A549 (cell line): ENCODE measurements around the gene LMAN1L.

Source experiments
- CTCF ChIP-seq: fragments of >200 bp; sonication (Bioruptor Twin); formaldehyde crosslinking; IDR thresholded peaks from 3 replicates; pipeline ENCODE4 v1.5.1; 2016
- MAX ChIP-seq: IDR thresholded peaks from 2 replicates; pipeline ENCODE4 v1.6.1; 2012
- NFE2L2 ChIP-seq: fragments of 150-350 bp; conservative IDR thresholded peaks from 2 replicates; pipeline ENCODE4 v1.6.1; 2014; ENCODE audit warnings: low read length
- REST ChIP-seq: fragments of 200-600 bp; sonication (generic); IDR thresholded peaks from 2 replicates; pipeline ENCODE4 v1.6.1; 2016; ENCODE audit warnings: antibody characterized with exemption, mild to moderate bottlenecking, moderate library complexity
- SREBF2 ChIP-seq: fragments of 450-650 bp; IDR thresholded peaks from 2 replicates; pipeline ENCODE4 v1.6.1; 2014; ENCODE audit warnings: mild to moderate bottlenecking, moderate library complexity
- ZSCAN20 ChIP-seq: fragments of 250-450 bp; sonication (Bioruptor Pico); IDR thresholded peaks from 2 replicates; pipeline ENCODE4 v1.8.0; 2022; ENCODE audit warnings: mild to moderate bottlenecking, moderate library complexity
- TF ChIP-seq, protein P1 (sequence below): IDR thresholded peaks from 2 replicates; pipeline ENCODE4 v1.6.1; 2012
- TF ChIP-seq, protein P2 (sequence below): fragments of 450-650 bp; IDR thresholded peaks from 2 replicates; pipeline ENCODE4 v1.6.1; 2014; ENCODE audit warnings: antibody characterized with exemption
- TF ChIP-seq, protein P3 (sequence below): fragments of 250-450 bp; sonication (Bioruptor Pico); IDR thresholded peaks from 2 replicates; pipeline ENCODE4 v1.5.0; 2020; ENCODE audit warnings: low read depth, mild to moderate bottlenecking, moderate library complexity

DNA sequence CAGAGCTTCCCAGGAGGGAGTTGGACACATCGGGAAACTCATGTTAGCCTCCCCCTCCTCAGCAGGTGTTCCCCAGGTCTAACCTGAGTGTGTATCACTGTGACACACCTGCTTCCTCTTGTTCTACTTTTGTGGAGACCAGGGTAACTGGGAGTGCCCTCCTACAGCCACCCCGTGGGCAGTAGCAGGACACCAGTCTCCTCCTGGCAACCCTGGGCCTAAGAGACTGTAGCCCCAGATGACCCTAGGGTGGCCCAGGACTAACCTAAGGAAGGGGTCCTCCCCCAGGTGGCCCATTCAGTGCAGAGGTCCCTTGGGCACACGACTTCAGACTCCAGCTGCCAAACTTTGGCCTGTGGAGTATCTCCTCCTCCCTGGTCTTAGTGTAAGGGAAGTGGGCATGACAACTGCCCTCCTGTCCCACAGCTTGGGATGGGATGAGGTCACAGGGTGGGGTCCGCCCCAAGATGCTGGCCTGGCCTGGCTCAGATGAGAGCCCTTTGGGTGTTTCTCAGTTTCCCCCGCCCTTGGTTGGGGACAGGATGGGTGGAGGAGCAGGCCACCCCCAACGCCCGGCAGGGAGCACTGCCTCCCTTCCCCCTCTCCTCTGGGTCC is 26.0 kb upstream of the LMAN1L start:
- TF ChIP-seq CTCF (no peak), NFE2L2 (no peak), SREBF2 (no peak), MAX (no peak), ZSCAN20 (CRISPR knock-in tag) (no peak), REST (no peak)
- TF ChIP-seq, protein P1, sequence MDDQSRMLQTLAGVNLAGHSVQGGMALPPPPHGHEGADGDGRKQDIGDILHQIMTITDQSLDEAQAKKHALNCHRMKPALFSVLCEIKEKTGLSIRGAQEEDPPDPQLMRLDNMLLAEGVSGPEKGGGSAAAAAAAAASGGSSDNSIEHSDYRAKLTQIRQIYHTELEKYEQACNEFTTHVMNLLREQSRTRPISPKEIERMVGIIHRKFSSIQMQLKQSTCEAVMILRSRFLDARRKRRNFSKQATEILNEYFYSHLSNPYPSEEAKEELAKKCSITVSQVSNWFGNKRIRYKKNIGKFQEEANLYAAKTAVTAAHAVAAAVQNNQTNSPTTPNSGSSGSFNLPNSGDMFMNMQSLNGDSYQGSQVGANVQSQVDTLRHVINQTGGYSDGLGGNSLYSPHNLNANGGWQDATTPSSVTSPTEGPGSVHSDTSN: no peak
- TF ChIP-seq, protein P2, sequence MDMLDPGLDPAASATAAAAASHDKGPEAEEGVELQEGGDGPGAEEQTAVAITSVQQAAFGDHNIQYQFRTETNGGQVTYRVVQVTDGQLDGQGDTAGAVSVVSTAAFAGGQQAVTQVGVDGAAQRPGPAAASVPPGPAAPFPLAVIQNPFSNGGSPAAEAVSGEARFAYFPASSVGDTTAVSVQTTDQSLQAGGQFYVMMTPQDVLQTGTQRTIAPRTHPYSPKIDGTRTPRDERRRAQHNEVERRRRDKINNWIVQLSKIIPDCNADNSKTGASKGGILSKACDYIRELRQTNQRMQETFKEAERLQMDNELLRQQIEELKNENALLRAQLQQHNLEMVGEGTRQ: no peak
- TF ChIP-seq, protein P3, sequence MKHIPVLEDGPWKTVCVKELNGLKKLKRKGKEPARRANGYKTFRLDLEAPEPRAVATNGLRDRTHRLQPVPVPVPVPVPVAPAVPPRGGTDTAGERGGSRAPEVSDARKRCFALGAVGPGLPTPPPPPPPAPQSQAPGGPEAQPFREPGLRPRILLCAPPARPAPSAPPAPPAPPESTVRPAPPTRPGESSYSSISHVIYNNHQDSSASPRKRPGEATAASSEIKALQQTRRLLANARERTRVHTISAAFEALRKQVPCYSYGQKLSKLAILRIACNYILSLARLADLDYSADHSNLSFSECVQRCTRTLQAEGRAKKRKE (CRISPR knock-in tag): no peak
